ENCODE results near the gene MED7. TPM values are rescaled to one million over a fixed set of nuclear protein-coding genes. Genes with fewer than 3 reads are reported as not detected.

Gene MED7
- total and polyA plus RNA-seq, 2 of the 4 experiments (the other 2 are of a cell fraction) = 8.6 to 9.0 TPM

DNA sequence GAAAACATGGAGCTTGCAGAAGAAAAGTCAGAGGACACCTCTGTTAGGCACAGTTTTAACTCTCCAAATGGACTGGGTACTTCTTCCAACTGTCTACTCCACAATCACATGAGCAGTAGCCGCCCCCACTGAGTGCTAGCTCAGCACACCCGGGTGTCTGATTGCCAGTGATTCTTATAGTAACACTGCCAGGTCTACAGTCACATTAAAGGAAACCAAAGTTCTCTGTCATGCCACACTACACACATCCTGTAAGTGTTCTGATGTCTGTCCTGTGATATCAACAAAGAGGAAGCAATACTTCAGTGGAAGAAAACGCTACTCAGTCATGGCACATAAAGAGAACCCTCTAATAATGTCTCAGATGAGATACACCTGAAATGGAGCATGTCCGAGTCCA is 33.7 kb downstream of the MED7 start, which contains the start of gene HAVCR2:
Gene HAVCR2 (minus strand): TSS at position 69 of the 400 bp plus-strand sequence. CDS start 61 bp downstream, at position 8.
- H3K79me1 ChIP-seq (ENCODE audit: low read depth in 1 of 2, low read length in 2 of 2) = no peaks in the 10 kb centered on the region
- no peak within 1 kb of the TSS for H3K27ac ChIP-seq (ENCODE audit: insufficient read depth, low read length)
- in situ Hi-C loops (cut with MboI; ENCODE audit: low sequenced_read_pairs) (no loop called here), intact Hi-C loops (cut with micrococcal nuclease) (no loop called here), dilution Hi-C loops (cut with HindIII; ENCODE audit: low sequenced_read_pairs, unreplicated experiment) (no loop called here)
- H3K18ac ChIP-seq (ENCODE audit: low read depth, low read length) = no peak within 1 kb of the TSS
- no peak for TF ChIP-seq RAD21 (IDR thresholded peaks at IDR 0.05; ENCODE audit: low read length)
- TF ChIP-seq, protein P1, sequence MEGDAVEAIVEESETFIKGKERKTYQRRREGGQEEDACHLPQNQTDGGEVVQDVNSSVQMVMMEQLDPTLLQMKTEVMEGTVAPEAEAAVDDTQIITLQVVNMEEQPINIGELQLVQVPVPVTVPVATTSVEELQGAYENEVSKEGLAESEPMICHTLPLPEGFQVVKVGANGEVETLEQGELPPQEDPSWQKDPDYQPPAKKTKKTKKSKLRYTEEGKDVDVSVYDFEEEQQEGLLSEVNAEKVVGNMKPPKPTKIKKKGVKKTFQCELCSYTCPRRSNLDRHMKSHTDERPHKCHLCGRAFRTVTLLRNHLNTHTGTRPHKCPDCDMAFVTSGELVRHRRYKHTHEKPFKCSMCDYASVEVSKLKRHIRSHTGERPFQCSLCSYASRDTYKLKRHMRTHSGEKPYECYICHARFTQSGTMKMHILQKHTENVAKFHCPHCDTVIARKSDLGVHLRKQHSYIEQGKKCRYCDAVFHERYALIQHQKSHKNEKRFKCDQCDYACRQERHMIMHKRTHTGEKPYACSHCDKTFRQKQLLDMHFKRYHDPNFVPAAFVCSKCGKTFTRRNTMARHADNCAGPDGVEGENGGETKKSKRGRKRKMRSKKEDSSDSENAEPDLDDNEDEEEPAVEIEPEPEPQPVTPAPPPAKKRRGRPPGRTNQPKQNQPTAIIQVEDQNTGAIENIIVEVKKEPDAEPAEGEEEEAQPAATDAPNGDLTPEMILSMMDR (conservative IDR thresholded peaks at IDR 0.05; ENCODE audit: low read depth, low read length) = no peak
- TF ChIP-seq, protein P2, sequence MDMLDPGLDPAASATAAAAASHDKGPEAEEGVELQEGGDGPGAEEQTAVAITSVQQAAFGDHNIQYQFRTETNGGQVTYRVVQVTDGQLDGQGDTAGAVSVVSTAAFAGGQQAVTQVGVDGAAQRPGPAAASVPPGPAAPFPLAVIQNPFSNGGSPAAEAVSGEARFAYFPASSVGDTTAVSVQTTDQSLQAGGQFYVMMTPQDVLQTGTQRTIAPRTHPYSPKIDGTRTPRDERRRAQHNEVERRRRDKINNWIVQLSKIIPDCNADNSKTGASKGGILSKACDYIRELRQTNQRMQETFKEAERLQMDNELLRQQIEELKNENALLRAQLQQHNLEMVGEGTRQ (IDR thresholded peaks at IDR 0.05; ENCODE audit: low read depth, low read length) = no peak
- no peak for TF ChIP-seq NFE2L2 (IDR thresholded peaks at IDR 0.05; ENCODE audit: low read depth, low read length)
- TF ChIP-seq MAZ (IDR thresholded peaks at IDR 0.05; ENCODE audit: borderline replicate concordance, low read depth, low read length) = no peak
- TF ChIP-seq MAFK (IDR thresholded peaks at IDR 0.05; ENCODE audit: low read depth, low read length) = no peak
- no peak for TF ChIP-seq SMC3 (IDR thresholded peaks at IDR 0.05; ENCODE audit: low read depth, low read length)
- TF ChIP-seq, protein P3, sequence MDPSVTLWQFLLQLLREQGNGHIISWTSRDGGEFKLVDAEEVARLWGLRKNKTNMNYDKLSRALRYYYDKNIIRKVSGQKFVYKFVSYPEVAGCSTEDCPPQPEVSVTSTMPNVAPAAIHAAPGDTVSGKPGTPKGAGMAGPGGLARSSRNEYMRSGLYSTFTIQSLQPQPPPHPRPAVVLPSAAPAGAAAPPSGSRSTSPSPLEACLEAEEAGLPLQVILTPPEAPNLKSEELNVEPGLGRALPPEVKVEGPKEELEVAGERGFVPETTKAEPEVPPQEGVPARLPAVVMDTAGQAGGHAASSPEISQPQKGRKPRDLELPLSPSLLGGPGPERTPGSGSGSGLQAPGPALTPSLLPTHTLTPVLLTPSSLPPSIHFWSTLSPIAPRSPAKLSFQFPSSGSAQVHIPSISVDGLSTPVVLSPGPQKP (IDR thresholded peaks at IDR 0.05; ENCODE audit: borderline replicate concordance, low read depth, low read length) = no peak
- TF ChIP-seq RFX5 (IDR thresholded peaks at IDR 0.05; ENCODE audit: low read depth, low read length) = no peak
- no peak for TF ChIP-seq RCOR1 (IDR thresholded peaks at IDR 0.05; ENCODE audit: insufficient replicate concordance, low read length)
- TF ChIP-seq BHLHE40 (IDR thresholded peaks at IDR 0.05; ENCODE audit: low read depth, low read length) = no peak
- no peak for TF ChIP-seq POLR2A (IDR thresholded peaks at IDR 0.05; ENCODE audit: low read depth, low read length)
- no peak for TF ChIP-seq CHD1 (IDR thresholded peaks at IDR 0.05; ENCODE audit: low read depth, low read length)
- TF ChIP-seq FOS (IDR thresholded peaks at IDR 0.05; ENCODE audit: low read depth, low read length) = no peak
- no peak for TF ChIP-seq MXI1 (IDR thresholded peaks at IDR 0.05; ENCODE audit: borderline replicate concordance, low read depth, low read length)
- TF ChIP-seq CEBPB (IDR thresholded peaks at IDR 0.05; ENCODE audit: low read depth, low read length) = no peak
- no peak within 1 kb of the TSS for H3K4ac ChIP-seq (ENCODE audit: low read depth, low read length)
- no peak within 1 kb of the TSS for H3K14ac ChIP-seq (replicated peaks; ENCODE audit: low read depth, low read length)
- no peak within 1 kb of the TSS for H2AK5ac ChIP-seq (ENCODE audit: low read depth, low read length)
- no peak within 1 kb of the TSS for H2BK20ac ChIP-seq (ENCODE audit: low read depth, low read length)
- no peak within 1 kb of the TSS for H2AFZ ChIP-seq (replicated peaks; ENCODE audit: low read length, poor library complexity)
- WGBS, 2 experiments (ENCODE audit: extremely low coverage in 2 of 2, insufficient read length in 1 of 2) = 80% methylated on average over 1 of the region's 4 CpGs; no CpG with 5 or more reads in 1 of the 2 experiments
- no peak within 1 kb of the TSS for H2BK15ac ChIP-seq (ENCODE audit: low read depth, low read length)
- DNase-seq (no peak), ATAC-seq (ENCODE audit: low read depth) (no peak)
- no peaks in the 10 kb centered on the region; the same call in 1 of the 2 replicates for H3K9me1 ChIP-seq (ENCODE audit: insufficient read depth, low read length)
- no peak within 1 kb of the TSS for H3K4me3 ChIP-seq (ENCODE audit: insufficient read depth, low read depth, low read length)
- no peak within 1 kb of the TSS for H4K5ac ChIP-seq (ENCODE audit: low read depth, low read length)
- no peak within 1 kb of the TSS for H4K8ac ChIP-seq (ENCODE audit: low read depth in 2 of 2, low read length in 2 of 2)
- no peak within 1 kb of the TSS for H2BK5ac ChIP-seq (ENCODE audit: low read depth, low read length, poor library complexity, severe bottlenecking)
- H3K4me1 ChIP-seq (ENCODE audit: control insufficient read depth, insufficient read depth, low read length) = no peaks in the 10 kb centered on the region
- POLR2A ChIA-PET (ENCODE audit: unreplicated experiment) = no interaction called here
- H3K27me3 ChIP-seq (ENCODE audit: control insufficient read depth, insufficient read depth, low read length) = no peaks in the 10 kb centered on the region
- H3K56ac ChIP-seq (ENCODE audit: extremely low read depth, insufficient read depth, low read length) = no peak within 1 kb of the TSS
- no peaks in the 10 kb centered on the region for H4K20me1 ChIP-seq (ENCODE audit: insufficient read depth, low read length)
- H3K9ac ChIP-seq (ENCODE audit: low read depth, low read length) = no peak within 1 kb of the TSS
- no peak within 1 kb of the TSS for H3K23ac ChIP-seq (ENCODE audit: low read depth, low read length)
- no TSS peak for BruUV-seq (replicated peaks)
- H3K4me2 ChIP-seq (ENCODE audit: low read depth, low read length) = no peak within 1 kb of the TSS
- no peaks in the 10 kb centered on the region for H3K9me3 ChIP-seq (ENCODE audit: control insufficient read depth, insufficient read depth, low read length)
- H4K91ac ChIP-seq (ENCODE audit: insufficient read depth, low read depth, low read length) = no peak within 1 kb of the TSS
- CTCF ChIA-PET = no interaction called here
- no peaks in the 10 kb centered on the region for H3K36me3 ChIP-seq (ENCODE audit: control insufficient read depth, insufficient read depth, low read length)
- no peak within 1 kb of the TSS for H2AK9ac ChIP-seq (replicated peaks; ENCODE audit: low read depth, low read length, poor library complexity)
- H2BK120ac ChIP-seq (ENCODE audit: low read depth, low read length) = no peak within 1 kb of the TSS

Measured in IMR-90 (cell line).